Measurements from ENCODE around the gene ADGRV1. TPM values are rescaled to one million over a fixed set of nuclear protein-coding genes. Genes with fewer than 3 reads are reported as not detected.

ADGRV1 gene
- polyA plus RNA-seq: not detected

DNA sequence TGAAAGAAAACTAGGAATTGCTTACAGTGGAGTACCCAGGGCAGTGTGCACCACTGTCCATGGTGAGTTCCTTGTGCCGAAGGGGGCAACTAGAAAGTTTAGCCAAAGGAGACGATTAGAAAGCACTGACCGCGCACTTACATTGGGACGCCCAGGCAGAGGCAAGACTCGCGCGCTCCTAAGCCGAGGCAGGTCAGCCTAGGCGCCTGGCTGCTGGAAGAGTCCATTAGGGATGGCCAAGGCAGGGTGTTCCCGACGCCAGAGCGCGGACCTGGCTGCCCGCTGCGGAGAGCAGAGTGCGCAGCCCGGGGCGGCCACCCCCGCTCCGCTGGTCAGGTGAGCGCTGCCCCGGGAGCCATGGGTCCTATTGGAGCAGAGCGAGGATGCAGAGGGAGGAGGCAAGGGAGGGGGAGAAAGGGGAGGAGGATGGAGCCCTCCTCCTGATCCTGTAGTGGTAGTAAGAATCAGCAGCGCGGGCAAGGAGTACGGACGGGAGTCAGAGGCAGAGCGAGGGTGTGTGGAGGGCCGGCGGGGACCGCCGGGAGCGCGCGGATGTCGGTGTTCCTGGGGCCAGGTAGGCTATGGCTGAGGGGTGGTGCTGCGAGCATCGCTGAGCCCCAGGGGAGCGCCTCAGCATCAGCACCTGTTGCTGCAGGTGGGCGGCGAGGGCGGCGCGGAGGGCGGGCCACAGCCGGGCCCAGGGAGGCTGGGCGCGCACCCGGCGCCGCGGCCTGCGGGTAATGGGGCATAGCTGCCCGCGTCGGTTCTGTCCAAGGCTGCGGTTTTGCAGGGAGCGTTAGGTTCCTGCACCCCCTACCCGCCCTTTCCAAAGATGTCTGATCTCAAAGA lies at the start of gene ADGRV1:
Gene ADGRV1 (plus strand): TSS at position 454 of the 849 bp plus-strand sequence. CDS start 99 bp downstream, at position 553.
- Mint-ChIP-seq H3K27me3 (peaks cover 36% of the 10 kb centered on the region), H3K36me3 (peaks cover 2% of the 10 kb centered on the region), H3K27ac (no peak within 1 kb of the TSS), H3K4me1 (peaks cover 4 to 9% (median 4%) of the 10 kb centered on the region in 3 donors), H3K4me3 (peak within 1 kb of the TSS in 3 of 4 donors; percentile 54 to 81 (median 78)), H3K9me3 (no peaks in the 10 kb centered on the region)

DNA sequence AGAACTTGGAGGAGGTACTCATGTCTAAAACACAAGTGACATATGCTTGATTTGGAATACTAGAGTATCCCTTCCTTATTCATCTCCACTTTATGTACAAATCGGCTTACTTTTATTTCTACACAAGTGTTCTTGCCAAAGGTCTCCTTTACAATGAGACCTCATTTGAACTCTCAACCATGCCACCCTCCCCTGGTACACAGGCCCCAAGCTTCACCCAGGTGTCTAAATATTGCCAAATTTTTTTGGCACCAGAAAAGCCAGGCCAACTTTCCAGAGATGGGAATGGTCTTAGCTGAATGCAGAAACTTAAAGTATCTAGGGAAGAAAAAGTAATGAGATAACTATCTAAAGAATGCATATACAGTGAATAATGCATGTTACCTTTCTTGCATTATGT lies 48.2 kb upstream of the ADGRV1 start:
- Mint-ChIP-seq H3K27ac (no peak overlapping the region), H3K36me3 (no peaks in the 10 kb centered on the region), H3K9me3 (no peaks in the 10 kb centered on the region), H3K4me3 (no peak overlapping the region), H3K27me3 (no peaks in the 10 kb centered on the region), H3K4me1 (peaks cover 0 to 7% (median 0%) of the 10 kb centered on the region in 3 donors)

DNA sequence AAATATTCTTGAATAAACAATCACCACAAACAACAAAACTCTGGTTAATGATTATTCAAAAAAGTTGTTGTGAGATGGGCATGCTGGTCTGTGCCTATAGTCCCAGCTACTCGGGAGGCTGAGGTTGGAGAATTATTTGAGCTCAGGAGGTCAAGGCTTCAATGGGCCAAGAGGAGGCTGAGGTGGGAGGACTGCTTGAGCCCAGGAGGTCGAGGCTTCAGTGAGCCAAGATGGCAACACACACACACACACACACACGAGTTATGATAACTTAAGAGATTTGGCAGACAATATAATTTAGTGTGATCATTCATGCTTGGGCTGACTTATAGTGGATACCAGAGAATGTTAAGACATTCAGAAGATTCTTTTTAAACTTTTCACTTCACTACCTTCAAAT lies 44.1 kb upstream of the ADGRV1 start:
- Mint-ChIP-seq H3K4me3 (no peak overlapping the region), H3K9me3 (no peaks in the 10 kb centered on the region), H3K36me3 (no peaks in the 10 kb centered on the region), H3K27ac (no peak overlapping the region), H3K4me1 (peaks cover 0 to 10% (median 8%) of the 10 kb centered on the region in 3 donors), H3K27me3 (no peaks in the 10 kb centered on the region)

GRCh38 chr5:90518661-90519060 lies 39.9 kb upstream of the ADGRV1 start:
- H3K27me3 Mint-ChIP-seq: no peaks in the 10 kb centered on the region
- peaks cover 0 to 17% (median 9%) of the 10 kb centered on the region in 3 donors for H3K4me1 Mint-ChIP-seq
- H3K4me3 Mint-ChIP-seq: no peak overlapping the region
- no peak overlapping the region for H3K27ac Mint-ChIP-seq
- no peaks in the 10 kb centered on the region for H3K9me3 Mint-ChIP-seq
- peaks cover 4% of the 10 kb centered on the region for H3K36me3 Mint-ChIP-seq

DNA sequence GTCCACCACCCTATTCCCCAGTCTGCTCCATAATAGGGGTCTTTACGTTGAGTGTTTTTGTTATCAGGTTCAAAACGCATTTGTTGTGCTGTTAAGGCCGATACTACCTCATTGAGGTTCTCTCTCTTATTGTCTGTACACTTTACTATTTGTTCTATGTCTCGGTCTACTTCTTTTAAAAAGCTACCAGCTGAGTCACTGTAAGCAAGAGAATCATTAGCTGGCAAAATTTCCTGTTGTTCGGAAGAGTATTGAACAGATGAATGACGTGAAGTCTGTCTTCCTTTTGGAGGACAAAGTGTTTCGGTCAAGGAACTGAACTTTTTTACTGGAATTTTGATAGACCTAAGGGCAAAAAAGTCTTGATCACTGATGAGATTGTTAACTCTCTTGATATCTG lies 39.5 kb upstream of the ADGRV1 start:
- no peaks in the 10 kb centered on the region for H3K27me3 Mint-ChIP-seq
- no peaks in the 10 kb centered on the region for H3K9me3 Mint-ChIP-seq
- H3K36me3 Mint-ChIP-seq: peaks cover 4% of the 10 kb centered on the region
- H3K4me1 Mint-ChIP-seq: peaks cover 0 to 17% (median 11%) of the 10 kb centered on the region in 3 donors
- H3K27ac Mint-ChIP-seq: no peak overlapping the region
- no peak overlapping the region for H3K4me3 Mint-ChIP-seq

DNA sequence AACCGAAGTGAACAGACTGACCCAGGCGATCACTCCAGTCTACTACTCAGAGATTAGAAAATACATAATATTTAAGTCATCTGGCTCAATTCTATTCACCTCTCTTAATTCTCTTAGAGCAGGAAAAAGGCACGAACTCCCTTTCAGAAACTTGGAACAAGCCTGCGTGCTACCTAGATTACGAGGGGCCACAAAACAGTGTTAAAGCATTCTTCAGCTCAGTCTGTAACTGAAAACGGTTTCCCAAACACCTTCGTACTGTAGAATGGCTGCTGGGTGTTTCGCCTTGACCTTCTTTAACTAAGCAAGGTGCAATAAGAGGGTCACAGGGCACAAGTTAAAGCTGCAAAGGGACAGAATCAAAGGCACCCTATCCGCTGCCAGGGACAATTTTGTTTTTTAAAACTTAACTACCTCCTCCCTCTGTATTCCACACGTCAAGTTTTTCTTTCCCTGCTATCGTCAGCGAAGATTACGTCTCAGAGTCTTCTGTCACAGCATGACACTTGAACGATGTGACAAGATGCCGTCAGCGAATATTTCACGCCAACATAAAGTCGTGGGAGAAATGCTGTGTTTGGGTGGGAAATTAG lies 29.9 kb upstream of the ADGRV1 start:
- peaks cover 6% of the 10 kb centered on the region for H3K27me3 Mint-ChIP-seq
- H3K9me3 Mint-ChIP-seq: no peaks in the 10 kb centered on the region
- H3K4me3 Mint-ChIP-seq: peak overlapping the region; percentile 92 to 100 (median 100)
- peaks cover 15 to 29% (median 27%) of the 10 kb centered on the region in 3 donors for H3K4me1 Mint-ChIP-seq
- H3K36me3 Mint-ChIP-seq: no peaks in the 10 kb centered on the region
- peak overlapping the region; percentile 93 to 99 (median 98) for H3K27ac Mint-ChIP-seq

DNA sequence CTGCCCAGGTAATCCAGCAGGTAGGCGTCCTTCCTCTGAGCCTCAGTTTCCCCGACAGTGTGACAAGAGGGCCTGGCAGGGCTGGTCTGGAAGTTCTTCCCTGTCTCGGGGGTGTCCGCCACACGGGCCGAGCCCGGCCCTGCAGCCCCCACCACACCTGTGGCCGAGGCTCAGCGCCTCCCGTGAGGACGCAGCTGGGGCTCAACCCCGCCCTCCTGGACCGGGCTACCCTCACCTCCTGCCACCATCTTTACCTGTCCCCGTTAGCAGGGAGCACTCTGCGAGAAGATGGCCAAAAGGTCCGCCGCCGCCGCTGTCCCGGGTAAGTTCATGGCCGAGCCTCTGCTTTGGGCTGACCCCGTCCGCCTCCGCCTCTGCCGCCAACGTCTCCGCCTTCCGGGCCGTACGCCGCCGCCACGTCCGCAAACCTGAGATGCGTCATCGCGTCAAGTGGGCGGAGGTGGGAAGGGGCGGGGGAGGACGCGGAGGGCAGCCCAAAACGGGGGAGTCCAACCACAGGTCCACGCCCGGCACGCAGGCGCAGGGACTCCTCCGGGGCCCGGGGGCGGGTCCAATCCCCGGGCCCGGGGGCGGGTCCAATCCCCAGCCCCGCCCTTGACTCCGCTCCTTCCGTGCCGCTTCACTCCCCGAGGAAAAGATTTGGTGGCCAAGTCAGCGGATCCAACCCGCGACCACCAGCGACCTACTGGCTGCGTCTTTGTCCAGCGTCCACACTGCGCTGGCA lies 29.2 kb upstream of the ADGRV1 start, which contains the start of gene LYSMD3:
Gene LYSMD3 (minus strand): TSS at position 391 of the 745 bp plus-strand sequence. CDS start 4,295 bp downstream, outside the sequence.
- peaks cover 15 to 29% (median 24%) of the 10 kb centered on the region in 3 donors for H3K4me1 Mint-ChIP-seq
- peak within 1 kb of the TSS; percentile 93 to 99 (median 98) for H3K27ac Mint-ChIP-seq
- H3K4me3 Mint-ChIP-seq: peak within 1 kb of the TSS; percentile 92 to 100 (median 100)
- H3K9me3 Mint-ChIP-seq: no peaks in the 10 kb centered on the region
- H3K27me3 Mint-ChIP-seq: peaks cover 9% of the 10 kb centered on the region
- no peaks in the 10 kb centered on the region for H3K36me3 Mint-ChIP-seq

DNA sequence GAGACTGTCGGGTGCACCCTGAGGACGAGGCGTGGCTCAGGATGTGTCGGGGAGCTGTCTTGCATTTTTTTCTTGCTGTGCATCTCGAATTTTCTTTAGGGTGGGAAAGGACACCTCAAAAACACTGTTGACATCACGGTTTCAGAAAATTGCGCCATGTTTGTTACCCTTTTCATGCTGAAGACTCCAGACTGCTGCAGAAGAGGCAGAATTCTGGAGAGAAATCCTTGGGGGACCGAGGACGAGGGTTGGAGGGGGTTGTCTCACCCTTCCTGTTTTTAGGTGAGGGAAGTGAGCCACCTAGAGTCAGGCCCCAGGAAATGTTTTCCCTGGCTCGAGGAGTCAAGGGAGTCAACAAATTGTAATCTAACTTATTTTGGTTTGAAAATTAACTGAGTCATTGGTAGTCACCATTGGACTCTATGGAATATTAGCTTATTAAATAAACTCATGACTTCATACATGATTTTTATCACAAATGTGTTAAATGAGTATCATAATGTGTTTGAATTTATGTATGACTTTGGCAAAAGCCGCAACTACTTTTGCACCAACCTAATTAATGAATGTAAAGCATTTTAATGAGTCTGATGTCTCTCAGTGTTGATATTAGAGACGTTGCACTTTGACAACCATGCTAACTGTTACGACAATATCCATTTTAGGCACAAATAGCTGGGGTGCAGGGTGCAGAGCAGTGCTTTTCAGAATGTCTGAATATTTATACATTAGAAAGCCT lies 28.5 kb upstream of the ADGRV1 start:
- Mint-ChIP-seq H3K9me3 (no peaks in the 10 kb centered on the region), H3K27me3 (peaks cover 9% of the 10 kb centered on the region), H3K27ac (peak overlapping the region; percentile 93 to 99 (median 98)), H3K4me3 (peak overlapping the region; percentile 92 to 100 (median 100)), H3K4me1 (peaks cover 13 to 29% (median 23%) of the 10 kb centered on the region in 3 donors), H3K36me3 (no peaks in the 10 kb centered on the region)

- Mint-ChIP-seq H3K4me1 (peaks cover 12 to 29% (median 20%) of the 10 kb centered on the region in 3 donors), H3K36me3 (peaks cover 3% of the 10 kb centered on the region), H3K27me3 (peaks cover 11% of the 10 kb centered on the region), H3K9me3 (no peaks in the 10 kb centered on the region), H3K27ac (no peak overlapping the region), H3K4me3 (peak overlapping the region in 2 of 4 donors; percentile 92 to 100)
Measured at GRCh38 chr5:90530736-90531487, 27.7 kb upstream of the ADGRV1 start.

- H3K27me3 Mint-ChIP-seq: peaks cover 15% of the 10 kb centered on the region
- H3K4me3 Mint-ChIP-seq: no peak overlapping the region
- H3K36me3 Mint-ChIP-seq: peaks cover 3% of the 10 kb centered on the region
- H3K27ac Mint-ChIP-seq: no peak overlapping the region
- peaks cover 0 to 7% (median 1%) of the 10 kb centered on the region in 3 donors for H3K4me1 Mint-ChIP-seq
- H3K9me3 Mint-ChIP-seq: no peaks in the 10 kb centered on the region
Measured at GRCh38 chr5:90533794-90534193, 24.8 kb upstream of the ADGRV1 start.

DNA sequence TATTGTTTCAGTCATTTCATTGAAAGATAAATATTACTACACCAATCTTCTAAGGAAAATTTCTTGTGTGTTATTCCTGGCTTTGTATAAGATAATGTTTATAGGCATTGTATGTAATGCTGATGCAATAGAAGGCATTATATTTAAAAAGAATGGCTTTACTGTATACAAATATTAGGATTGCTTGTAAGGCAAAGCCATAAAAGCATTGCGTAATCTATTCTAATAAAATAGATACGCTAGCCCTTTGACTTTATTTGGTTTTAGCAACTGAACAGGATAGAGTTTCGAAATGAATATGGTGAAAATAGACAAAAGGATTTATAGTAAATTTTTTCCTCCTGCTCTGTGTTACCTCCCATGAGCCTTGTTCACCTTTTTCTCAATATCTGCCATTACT lies 23.7 kb upstream of the ADGRV1 start:
- Mint-ChIP-seq H3K36me3 (peaks cover 3% of the 10 kb centered on the region), H3K4me3 (no peak overlapping the region), H3K27me3 (peaks cover 15% of the 10 kb centered on the region), H3K9me3 (no peaks in the 10 kb centered on the region), H3K27ac (no peak overlapping the region), H3K4me1 (peaks cover 0 to 2% (median 2%) of the 10 kb centered on the region in 3 donors)

- H3K9me3 Mint-ChIP-seq: no peaks in the 10 kb centered on the region
- H3K4me1 Mint-ChIP-seq: peaks cover 0 to 2% (median 0%) of the 10 kb centered on the region in 3 donors
- no peak overlapping the region for H3K27ac Mint-ChIP-seq
- no peak overlapping the region for H3K4me3 Mint-ChIP-seq
- no peaks in the 10 kb centered on the region for H3K36me3 Mint-ChIP-seq
- H3K27me3 Mint-ChIP-seq: peaks cover 11% of the 10 kb centered on the region
Measured at GRCh38 chr5:90542827-90543519, 15.6 kb upstream of the ADGRV1 start.

GRCh38 chr5:90545511-90545910 lies 13.1 kb upstream of the ADGRV1 start:
- Mint-ChIP-seq H3K27ac (no peak overlapping the region), H3K27me3 (peaks cover 16% of the 10 kb centered on the region), H3K4me3 (no peak overlapping the region), H3K4me1 (no peaks in the 10 kb centered on the region), H3K36me3 (no peaks in the 10 kb centered on the region), H3K9me3 (no peaks in the 10 kb centered on the region)

Measured in IgD-negative memory B cell (primary cell).